Breast epithelium (tissue), 4 donors: Measurements from ENCODE around the gene MMP11. TPM values are rescaled to one million over a fixed set of nuclear protein-coding genes. Genes with fewer than 3 reads are reported as not detected.

Experiments used
- DNase-seq, 2 donors: peaks; one replicate each; pipeline ENCODE4 v3.0.0-alpha.2; 2019; ENCODE audit warnings: low spot score in 2 of 2
- H3K27ac ChIP-seq, 2 donors: fragments of 200-600 bp; sonication (generic) in 1 of 2; one replicate each; pipeline ENCODE4 v1.5.1; 2016 to 2019; ENCODE audit warnings: mild to moderate bottlenecking in 1 of 2
- H3K27me3 ChIP-seq, 2 donors: fragments of 200-600 bp; sonication (generic) in 1 of 2; one replicate each; pipeline versions ENCODE4 v1.5.1 to v1.6.0; 2017 to 2019; ENCODE audit warnings: control low read depth in 1 of 2, mild to moderate bottlenecking in 1 of 2
- H3K36me3 ChIP-seq: fragments of 200-600 bp; one replicate; pipeline ENCODE4 v1.5.1; 2019
- H3K4me1 ChIP-seq, 2 donors: fragments of 200-600 bp; sonication (generic); one replicate each; pipeline ENCODE4 v1.5.1; 2016 to 2019; ENCODE audit warnings: control low read depth in 1 of 2
- H3K4me3 ChIP-seq, 3 donors: fragments of 200-600 bp; sonication (generic); 1 replicate in 2 of 3; 2 replicates in 1 of 3; pipeline ENCODE4 v1.5.1; 2016 to 2019; ENCODE audit warnings: mild to moderate bottlenecking in 3 of 3, moderate library complexity in 2 of 3
- H3K9me3 ChIP-seq, 2 donors: fragments of 200-600 bp; sonication (generic) in 1 of 2; one replicate each; pipeline ENCODE4 v1.5.1; 2016 to 2019; ENCODE audit warnings: control low read depth in 1 of 2
- POLR2A ChIP-seq: fragments of 450-650 bp; IDR thresholded peaks from one replicate; pipeline ENCODE4 v1.6.1; 2016; ENCODE audit warnings: antibody characterized with exemption, mild to moderate bottlenecking, moderate library complexity
- POLR2AphosphoS5 ChIP-seq, 3 donors: sonication (generic); formaldehyde crosslinking; IDR thresholded peaks; one replicate each; pipeline ENCODE4 v1.6.1; 2017; ENCODE audit warnings: antibody characterized with exemption in 3 of 3
- intact Hi-C: fragments of 100-400 bp; cut with DNase I; formaldehyde crosslinking; loops from one replicate; pipeline ENCODE4 v1.15.1; 2023; ENCODE audit warnings: low total_unique reads
- total RNA-seq, 3 donors: library from RNA; depleted of rRNA; stranded (reverse); fragments of >200 nt; gene quantifications; one replicate each; pipeline ENCODE4 v1.1.0, GENCODE V29; 2016
- TF ChIP-seq, protein P1 (sequence below), 3 donors: fragments of 450-650 bp; IDR thresholded peaks; one replicate each; pipeline ENCODE4 v1.5.1; 2016 to 2017; ENCODE audit warnings: antibody characterized with exemption in 3 of 3, mild to moderate bottlenecking in 3 of 3, moderate library complexity in 3 of 3

The MMP11 gene
- total RNA-seq, 3 donors from 2014 or later: 1.9 to 6.2 (median 4.8) TPM

- peaks cover 3 to 5% of the 10 kb centered on the region in 2 donors for H3K4me1 ChIP-seq
- DNase-seq: peak; percentile 80 to 86
These were observed 14.3 kb downstream of the MMP11 start, which contains the start of gene SMARCB1 for GRCh38 chr22:23786752-23787599. TSS of gene SMARCB1 (plus strand) at chr22:23786966. CDS start at chr22:23787170, 204 bp downstream.

GRCh38 chr22:23787600-23787896 is 14.9 kb downstream of the MMP11 start:
- Histone ChIP-seq H3K4me1 (peaks cover 3 to 5% of the 10 kb centered on the region in 2 donors), H3K27ac (peak overlapping the region; percentile 99), H3K27me3 (no peaks in the 10 kb centered on the region), H3K9me3 (no peaks in the 10 kb centered on the region), H3K4me3 (peak overlapping the region; percentile 86 to 94 (median 89)), H3K36me3 (no peaks in the 10 kb centered on the region)
- DNase-seq: no peak
- TF ChIP-seq, protein P1, sequence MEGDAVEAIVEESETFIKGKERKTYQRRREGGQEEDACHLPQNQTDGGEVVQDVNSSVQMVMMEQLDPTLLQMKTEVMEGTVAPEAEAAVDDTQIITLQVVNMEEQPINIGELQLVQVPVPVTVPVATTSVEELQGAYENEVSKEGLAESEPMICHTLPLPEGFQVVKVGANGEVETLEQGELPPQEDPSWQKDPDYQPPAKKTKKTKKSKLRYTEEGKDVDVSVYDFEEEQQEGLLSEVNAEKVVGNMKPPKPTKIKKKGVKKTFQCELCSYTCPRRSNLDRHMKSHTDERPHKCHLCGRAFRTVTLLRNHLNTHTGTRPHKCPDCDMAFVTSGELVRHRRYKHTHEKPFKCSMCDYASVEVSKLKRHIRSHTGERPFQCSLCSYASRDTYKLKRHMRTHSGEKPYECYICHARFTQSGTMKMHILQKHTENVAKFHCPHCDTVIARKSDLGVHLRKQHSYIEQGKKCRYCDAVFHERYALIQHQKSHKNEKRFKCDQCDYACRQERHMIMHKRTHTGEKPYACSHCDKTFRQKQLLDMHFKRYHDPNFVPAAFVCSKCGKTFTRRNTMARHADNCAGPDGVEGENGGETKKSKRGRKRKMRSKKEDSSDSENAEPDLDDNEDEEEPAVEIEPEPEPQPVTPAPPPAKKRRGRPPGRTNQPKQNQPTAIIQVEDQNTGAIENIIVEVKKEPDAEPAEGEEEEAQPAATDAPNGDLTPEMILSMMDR (IDR thresholded peaks at IDR 0.05): no peak
- TF ChIP-seq POLR2A (no peak), POLR2AphosphoS5 (IDR thresholded peaks at IDR 0.05) (no peak)
- intact Hi-C loops: no loop called here

More at GRCh38 chr22:23786752-23787599, 14.3 kb downstream of the MMP11 start, which contains the start of gene SMARCB1:
- no peaks in the 10 kb centered on the region for H3K36me3 ChIP-seq
- TF ChIP-seq POLR2AphosphoS5 (IDR thresholded peaks at IDR 0.05) (peak; percentile 22 to 82 (median 64)), POLR2A (peak; percentile 35)
- TF ChIP-seq, protein P1 (IDR thresholded peaks at IDR 0.05): no peak
- H3K4me3 ChIP-seq: peak within 1 kb of the TSS; percentile 86 to 94 (median 89)
- H3K9me3 ChIP-seq: no peaks in the 10 kb centered on the region
- H3K27ac ChIP-seq: peak within 1 kb of the TSS; percentile 99
- H3K27me3 ChIP-seq: no peaks in the 10 kb centered on the region
- intact Hi-C loops: no loop called here

DNA sequence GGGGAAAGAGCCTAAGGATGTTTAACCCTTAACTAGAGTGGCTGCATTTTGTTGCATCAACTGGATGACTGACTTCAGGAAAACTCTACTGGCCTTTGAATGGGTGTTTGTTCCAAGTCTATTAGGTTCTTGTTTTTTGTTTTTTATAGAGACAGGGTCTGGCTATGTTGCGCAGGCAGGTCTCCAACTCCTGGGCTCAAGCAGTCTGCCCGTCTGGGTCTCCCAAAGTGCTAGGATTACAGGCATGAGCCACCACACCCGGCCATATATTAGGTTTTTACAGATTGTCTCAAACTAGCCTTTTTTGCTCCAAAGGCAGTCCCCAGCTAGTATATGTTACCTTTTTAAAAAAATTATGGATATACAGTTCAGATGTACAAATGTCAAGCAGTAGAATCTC is 15.3 kb downstream of the MMP11 start:
- H3K9me3 ChIP-seq: no peaks in the 10 kb centered on the region
- intact Hi-C loops: no loop called here
- peak overlapping the region; percentile 99 for H3K27ac ChIP-seq
- no peaks in the 10 kb centered on the region for H3K36me3 ChIP-seq
- no peak for DNase-seq
- H3K4me1 ChIP-seq: peaks cover 3 to 5% of the 10 kb centered on the region in 2 donors
- TF ChIP-seq, protein P1 (IDR thresholded peaks at IDR 0.05): no peak
- TF ChIP-seq POLR2AphosphoS5 (IDR thresholded peaks at IDR 0.05) (no peak), POLR2A (no peak)
- H3K27me3 ChIP-seq: no peaks in the 10 kb centered on the region
- H3K4me3 ChIP-seq: peak overlapping the region; percentile 86 to 94 (median 89)

- Histone ChIP-seq H3K4me3 (no peak overlapping the region), H3K27ac (peak overlapping the region in 1 of 2 donors; percentile 2), H3K36me3 (no peaks in the 10 kb centered on the region), H3K4me1 (peaks cover 3 to 5% of the 10 kb centered on the region in 2 donors), H3K9me3 (no peaks in the 10 kb centered on the region), H3K27me3 (no peaks in the 10 kb centered on the region)
- TF ChIP-seq POLR2AphosphoS5 (IDR thresholded peaks at IDR 0.05) (no peak), POLR2A (no peak)
- TF ChIP-seq, protein P1 (IDR thresholded peaks at IDR 0.05): no peak
- DNase-seq: no peak
- intact Hi-C loops: no loop called here
These were observed 16.5 kb downstream of the MMP11 start for GRCh38 chr22:23789121-23789520.

DNA sequence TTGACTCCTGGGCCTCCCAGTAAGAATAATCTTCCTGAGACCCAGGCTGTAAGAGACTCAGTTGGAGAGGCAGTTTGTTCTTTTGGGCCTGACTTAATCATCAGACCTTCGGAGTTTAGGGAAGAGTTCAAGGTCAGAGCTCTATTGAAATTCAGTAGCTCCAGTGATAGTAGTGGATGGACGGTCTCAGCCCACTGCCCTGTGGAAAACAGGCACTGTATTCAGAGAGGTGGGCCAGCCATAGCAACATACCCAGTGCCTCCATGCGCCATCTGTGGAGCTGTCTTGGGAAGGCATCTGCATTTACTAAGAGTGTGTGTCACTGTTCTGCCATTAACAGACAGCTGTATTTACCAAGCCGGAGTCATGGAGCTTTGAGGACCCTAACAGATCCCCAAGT is 17.0 kb downstream of the MMP11 start:
- H3K27ac ChIP-seq: peak overlapping the region in 1 of 2 donors; percentile 2
- no peak for DNase-seq
- TF ChIP-seq POLR2A: no peak
- TF ChIP-seq POLR2AphosphoS5 (IDR thresholded peaks at IDR 0.05): no peak
- TF ChIP-seq, protein P1 (IDR thresholded peaks at IDR 0.05): no peak
- no peak overlapping the region for H3K4me3 ChIP-seq
- H3K4me1 ChIP-seq: peaks cover 3 to 5% of the 10 kb centered on the region in 2 donors
- no peaks in the 10 kb centered on the region for H3K36me3 ChIP-seq
- intact Hi-C loops: no loop called here
- H3K9me3 ChIP-seq: no peaks in the 10 kb centered on the region
- no peaks in the 10 kb centered on the region for H3K27me3 ChIP-seq
